ENCODE data around the gene FAM180A.

FAM180A gene

DNA sequence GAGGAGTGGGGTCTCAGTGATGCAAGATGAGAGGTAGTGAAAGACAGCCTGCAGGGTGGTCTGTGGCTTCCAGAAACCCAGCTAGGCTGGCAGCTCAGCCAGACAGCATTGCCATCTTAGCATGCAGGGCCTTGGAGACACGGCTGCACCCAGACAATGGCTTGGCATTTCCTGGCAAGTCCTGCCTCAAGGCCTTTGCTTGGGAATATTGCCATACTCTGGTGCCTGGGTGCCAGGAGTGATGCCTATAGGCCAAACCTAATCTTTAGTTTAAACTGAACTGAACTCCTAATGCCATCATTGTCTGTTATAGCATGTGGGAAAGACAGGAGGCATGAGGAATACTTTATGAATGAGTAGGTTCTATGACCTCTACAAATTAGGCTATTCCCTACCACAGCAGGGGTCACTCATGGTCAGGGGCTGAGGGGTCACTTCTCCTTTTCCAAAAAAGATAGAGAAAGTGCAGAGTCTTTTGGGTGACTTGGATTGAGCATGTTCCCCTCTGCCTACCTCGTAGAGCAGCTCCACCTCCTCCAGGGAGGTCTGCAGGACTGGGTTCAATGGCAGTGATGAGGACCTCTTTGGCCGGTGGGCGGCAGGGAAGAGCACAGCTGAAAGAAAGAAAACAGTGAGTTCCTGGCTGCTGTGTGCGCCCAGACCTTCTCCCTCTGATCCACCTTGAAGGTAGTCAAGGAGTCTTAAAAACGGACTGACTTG lies 11.9 kb downstream of the FAM180A start:
- H3K4me3 ChIP-seq (ENCODE audit: control insufficient read depth, low read depth, low read length): no peak overlapping the region
- no peak for DNase-seq (ENCODE audit: low read depth)
- TF ChIP-seq, protein P1, sequence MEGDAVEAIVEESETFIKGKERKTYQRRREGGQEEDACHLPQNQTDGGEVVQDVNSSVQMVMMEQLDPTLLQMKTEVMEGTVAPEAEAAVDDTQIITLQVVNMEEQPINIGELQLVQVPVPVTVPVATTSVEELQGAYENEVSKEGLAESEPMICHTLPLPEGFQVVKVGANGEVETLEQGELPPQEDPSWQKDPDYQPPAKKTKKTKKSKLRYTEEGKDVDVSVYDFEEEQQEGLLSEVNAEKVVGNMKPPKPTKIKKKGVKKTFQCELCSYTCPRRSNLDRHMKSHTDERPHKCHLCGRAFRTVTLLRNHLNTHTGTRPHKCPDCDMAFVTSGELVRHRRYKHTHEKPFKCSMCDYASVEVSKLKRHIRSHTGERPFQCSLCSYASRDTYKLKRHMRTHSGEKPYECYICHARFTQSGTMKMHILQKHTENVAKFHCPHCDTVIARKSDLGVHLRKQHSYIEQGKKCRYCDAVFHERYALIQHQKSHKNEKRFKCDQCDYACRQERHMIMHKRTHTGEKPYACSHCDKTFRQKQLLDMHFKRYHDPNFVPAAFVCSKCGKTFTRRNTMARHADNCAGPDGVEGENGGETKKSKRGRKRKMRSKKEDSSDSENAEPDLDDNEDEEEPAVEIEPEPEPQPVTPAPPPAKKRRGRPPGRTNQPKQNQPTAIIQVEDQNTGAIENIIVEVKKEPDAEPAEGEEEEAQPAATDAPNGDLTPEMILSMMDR (IDR thresholded peaks at IDR 0.05; ENCODE audit: control insufficient read depth, insufficient read depth, low read depth, low read length, missing control alignments): no peak

DNA sequence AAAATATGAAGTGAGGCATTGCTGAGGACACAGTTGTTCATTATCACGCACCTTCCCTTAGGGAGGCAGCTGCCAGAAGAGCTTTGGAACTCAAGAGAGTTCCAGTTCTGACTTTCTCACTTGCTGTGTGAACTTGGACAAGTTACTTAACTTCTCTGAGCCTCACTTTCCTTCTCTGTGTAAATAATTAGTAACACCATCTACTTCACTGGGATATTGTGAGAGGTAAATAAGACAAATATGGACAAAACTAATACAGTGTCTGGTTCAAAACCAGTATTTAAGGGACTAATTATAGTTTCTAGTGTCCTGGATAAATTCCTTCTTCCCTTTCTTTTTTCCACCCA lies 14.3 kb downstream of the FAM180A start:
- TF ChIP-seq, protein P1 (IDR thresholded peaks at IDR 0.05; ENCODE audit: control insufficient read depth, insufficient read depth, low read depth, low read length, missing control alignments): no peak

DNA sequence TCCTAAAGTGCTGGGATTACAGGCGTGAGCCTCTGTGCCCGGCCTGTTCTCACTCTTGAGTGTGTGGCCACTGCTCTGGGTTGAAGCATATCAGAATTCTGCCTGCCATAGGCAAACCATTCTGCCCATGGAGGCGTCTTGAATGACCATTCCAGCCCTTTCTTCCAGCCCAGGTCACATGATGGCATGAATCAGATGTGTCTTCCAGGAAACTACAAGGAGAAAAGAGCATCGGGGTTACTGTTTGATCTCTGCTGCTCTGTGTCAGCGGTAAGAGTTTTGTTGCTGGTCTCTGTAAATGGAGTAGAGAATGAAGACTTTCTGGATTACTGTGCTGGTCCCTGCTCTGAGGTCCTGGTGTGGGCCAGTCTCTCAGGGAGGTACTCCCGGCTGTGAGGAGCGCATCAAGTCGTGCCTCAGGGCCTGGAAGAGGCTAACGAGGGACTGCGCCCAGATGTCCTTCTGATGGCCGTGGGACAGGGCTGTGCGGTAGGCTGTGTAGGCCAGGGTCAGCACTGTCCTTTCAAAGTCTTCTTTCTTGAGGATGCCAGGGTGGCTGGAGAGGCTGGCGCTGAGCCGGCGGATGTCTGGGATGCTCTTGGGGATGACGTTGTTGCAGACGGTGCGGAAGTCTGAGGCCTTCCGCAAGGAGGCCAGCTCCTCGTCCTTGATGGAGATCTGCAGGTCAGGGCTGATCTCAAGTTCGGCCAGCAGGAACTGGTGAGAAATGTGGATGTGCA lies 14.8 kb downstream of the FAM180A start:
- TF ChIP-seq, protein P1 (IDR thresholded peaks at IDR 0.05; ENCODE audit: control insufficient read depth, insufficient read depth, low read depth, low read length, missing control alignments): no peak
- no peak for DNase-seq (ENCODE audit: low read depth)
- H3K4me3 ChIP-seq (ENCODE audit: control insufficient read depth, low read depth, low read length): no peak overlapping the region

More for the DNA sequence above, 14.3 kb downstream of the FAM180A start:
- DNase-seq (ENCODE audit: low read depth): no peak
- no peak overlapping the region for H3K4me3 ChIP-seq (ENCODE audit: control insufficient read depth, low read depth, low read length)

DNA sequence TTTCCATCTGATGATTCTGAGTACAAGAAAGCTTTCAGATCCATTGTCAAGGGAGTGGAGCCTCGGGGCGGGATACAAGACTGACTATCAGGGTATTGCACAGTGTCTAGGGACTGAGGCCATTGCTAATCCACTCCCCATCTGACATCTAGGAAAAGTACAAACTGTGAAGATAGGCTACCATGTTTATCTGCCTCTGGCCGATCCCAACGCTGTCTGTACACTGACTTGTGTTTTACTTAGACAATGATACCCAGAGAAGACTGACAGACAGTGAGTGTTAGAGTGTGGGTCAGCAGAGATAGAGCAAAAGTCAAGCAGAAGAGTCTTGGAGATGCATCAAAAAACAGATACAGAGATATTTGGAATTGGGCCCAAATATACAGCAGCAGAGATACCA lies 17.5 kb downstream of the FAM180A start:
- no peak for DNase-seq (ENCODE audit: low read depth)
- H3K4me3 ChIP-seq (ENCODE audit: control insufficient read depth, low read depth, low read length): no peak overlapping the region
- TF ChIP-seq, protein P1 (IDR thresholded peaks at IDR 0.05; ENCODE audit: control insufficient read depth, insufficient read depth, low read depth, low read length, missing control alignments): no peak

DNA sequence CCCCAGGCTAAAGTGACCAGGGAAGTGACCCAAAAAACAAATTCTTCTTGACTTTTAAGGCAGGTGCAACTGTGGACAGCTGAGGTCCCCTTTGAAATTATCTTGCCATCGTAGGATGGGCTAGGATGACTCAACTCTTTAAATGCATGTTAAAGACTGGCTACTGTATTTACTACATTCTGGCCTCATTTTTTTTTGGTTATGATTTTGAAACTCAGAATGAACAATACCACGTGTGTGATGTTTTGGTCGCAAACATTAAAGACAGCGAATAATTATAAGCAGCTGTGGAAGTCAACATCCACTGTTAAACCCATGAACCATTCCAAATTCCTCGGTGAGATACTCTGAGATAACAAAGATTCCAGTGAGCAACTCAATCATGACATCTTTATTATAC lies 19.4 kb downstream of the FAM180A start:
- TF ChIP-seq, protein P1 (IDR thresholded peaks at IDR 0.05; ENCODE audit: control insufficient read depth, insufficient read depth, low read depth, low read length, missing control alignments): no peak
- H3K4me3 ChIP-seq (ENCODE audit: control insufficient read depth, low read depth, low read length): no peak overlapping the region
- DNase-seq (ENCODE audit: low read depth): peak; percentile 34

DNA sequence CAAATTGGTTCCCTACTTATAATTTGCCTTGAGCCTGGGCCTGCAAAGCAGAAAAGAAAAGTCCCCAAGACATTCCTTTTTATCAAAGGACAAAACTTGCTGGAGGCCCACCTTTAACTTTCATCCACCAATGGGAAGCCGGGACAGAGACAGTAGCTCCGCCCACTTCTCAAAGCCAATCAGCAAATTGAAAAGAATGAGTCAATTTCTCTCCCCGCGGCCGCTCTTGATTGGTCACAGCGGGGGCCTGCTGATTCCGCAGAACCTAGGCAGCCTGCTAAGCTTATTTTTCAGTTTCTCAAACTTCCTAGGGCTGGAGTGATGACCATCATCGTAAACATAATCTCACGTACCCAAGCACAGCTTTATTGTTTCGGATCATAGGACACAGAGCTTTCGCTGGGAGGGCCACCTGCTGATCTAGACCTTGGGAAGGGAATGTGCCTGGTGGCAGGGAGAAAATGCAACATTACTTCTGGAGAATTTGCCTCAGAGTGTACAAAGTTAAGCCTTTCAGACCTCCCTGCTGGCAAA lies 20.4 kb downstream of the FAM180A start, which contains the start of gene SLC13A4:
Gene SLC13A4 (minus strand): TSS at position 51 of the 534 bp plus-strand sequence. CDS start 690 bp downstream, outside the sequence.
- DNase-seq (ENCODE audit: low read depth): no peak
- TF ChIP-seq, protein P1 (IDR thresholded peaks at IDR 0.05; ENCODE audit: control insufficient read depth, insufficient read depth, low read depth, low read length, missing control alignments): no peak
- H3K4me3 ChIP-seq (ENCODE audit: control insufficient read depth, low read depth, low read length): no peak within 1 kb of the TSS
